ENCODE measurements around the gene NKAIN4.
"Not testable (repeated sequence)": the region's sequence is repeated elsewhere in the genome, so short reads cannot be mapped to it uniquely, and the experiment has no call there.

The NKAIN4 gene

GRCh38 chr20:63222541-63222940 is 31.7 kb downstream of the NKAIN4 start:
- CTCF ChIA-PET: interaction anchor here (0.9 to 2.2 kb wide), 4 partner anchors 10 to 159 kb away, joined by 4 to 18 read pairs (median 8); partner anchors contain the start of gene ARFGAP1
- no peak for DNase-seq (ENCODE audit: extremely low spot score)
- TF ChIP-seq L3MBTL2 (conservative IDR thresholded peaks at IDR 0.05): no peak
- no peak for TF ChIP-seq LEF1 (IDR thresholded peaks at IDR 0.05; ENCODE audit: borderline replicate concordance)
- TF ChIP-seq SP1 (IDR thresholded peaks at IDR 0.05): no peak
- no peak for TF ChIP-seq ZNF384 (IDR thresholded peaks at IDR 0.05)
- no peak for TF ChIP-seq SUZ12 (IDR thresholded peaks at IDR 0.05)
- TF ChIP-seq TARDBP (IDR thresholded peaks at IDR 0.05): no peak
- TF ChIP-seq PKNOX1 (IDR thresholded peaks at IDR 0.05): no peak
- no peak for TF ChIP-seq NFRKB (IDR thresholded peaks at IDR 0.05)
- TF ChIP-seq BHLHE40 (IDR thresholded peaks at IDR 0.05; ENCODE audit: borderline replicate concordance): no peak
- no peak for TF ChIP-seq HDGF (IDR thresholded peaks at IDR 0.05; ENCODE audit: borderline replicate concordance)
- TF ChIP-seq ARNT (IDR thresholded peaks at IDR 0.05): no peak
- no peak for TF ChIP-seq ELF4 (IDR thresholded peaks at IDR 0.05)
- TF ChIP-seq FOXA1 (IDR thresholded peaks at IDR 0.05): no peak
- POLR2A ChIA-PET: no interaction called here

GRCh38 chr20:63221400-63222053 is 32.7 kb downstream of the NKAIN4 start:
- POLR2A ChIA-PET: interaction anchor here (1.3 kb wide), 1 partner anchor 59 kb away, joined by 3 read pairs; no protein-coding TSS in a partner anchor
- DNase-seq (ENCODE audit: extremely low spot score); CTCF ChIA-PET: not testable (repeated sequence)

GRCh38 chr20:63220696-63221399 is 33.4 kb downstream of the NKAIN4 start:
- POLR2A ChIA-PET: interaction anchor here (1.3 kb wide), 1 partner anchor 60 kb away, joined by 3 read pairs; no protein-coding TSS in a partner anchor
- CTCF ChIA-PET: no interaction called here
- TF ChIP-seq LEF1 (IDR thresholded peaks at IDR 0.05; ENCODE audit: borderline replicate concordance) (no peak), L3MBTL2 (conservative IDR thresholded peaks at IDR 0.05) (no peak), BHLHE40 (IDR thresholded peaks at IDR 0.05; ENCODE audit: borderline replicate concordance) (no peak), CTBP1 (IDR thresholded peaks at IDR 0.05; ENCODE audit: borderline replicate concordance) (no peak), SUZ12 (IDR thresholded peaks at IDR 0.05) (no peak), HDGF (IDR thresholded peaks at IDR 0.05; ENCODE audit: borderline replicate concordance) (no peak), NFRKB (IDR thresholded peaks at IDR 0.05) (no peak), FOXA1 (IDR thresholded peaks at IDR 0.05) (no peak), SP1 (IDR thresholded peaks at IDR 0.05) (no peak), ELF4 (IDR thresholded peaks at IDR 0.05) (no peak), ARNT (IDR thresholded peaks at IDR 0.05) (no peak), TARDBP (IDR thresholded peaks at IDR 0.05) (no peak), FOXK2 (IDR thresholded peaks at IDR 0.05) (no peak), ZNF384 (IDR thresholded peaks at IDR 0.05) (no peak), FOXM1 (IDR thresholded peaks at IDR 0.05; ENCODE audit: borderline replicate concordance) (no peak)
- DNase-seq (ENCODE audit: extremely low spot score): no peak

GRCh38 chr20:63219866-63220521 is 34.3 kb downstream of the NKAIN4 start:
- POLR2A ChIA-PET: interaction anchor here (1.3 kb wide), 1 partner anchor 61 kb away, joined by 3 read pairs; no protein-coding TSS in a partner anchor
- no peak for TF ChIP-seq ELF4 (IDR thresholded peaks at IDR 0.05)
- TF ChIP-seq NFRKB (IDR thresholded peaks at IDR 0.05): no peak
- no peak for TF ChIP-seq FOXM1 (IDR thresholded peaks at IDR 0.05; ENCODE audit: borderline replicate concordance)
- no peak for TF ChIP-seq BHLHE40 (IDR thresholded peaks at IDR 0.05; ENCODE audit: borderline replicate concordance)
- no peak for TF ChIP-seq SP1 (IDR thresholded peaks at IDR 0.05)
- no peak for TF ChIP-seq ARNT (IDR thresholded peaks at IDR 0.05)
- no peak for TF ChIP-seq PKNOX1 (IDR thresholded peaks at IDR 0.05)
- CTCF ChIA-PET: no interaction called here
- no peak for DNase-seq (ENCODE audit: extremely low spot score)

- DNase-seq (ENCODE audit: extremely low spot score): no peak
- CTCF ChIA-PET: no interaction called here
- POLR2A ChIA-PET: no interaction called here
- no peak for TF ChIP-seq BHLHE40 (IDR thresholded peaks at IDR 0.05; ENCODE audit: borderline replicate concordance)
- TF ChIP-seq SUZ12 (IDR thresholded peaks at IDR 0.05): no peak
- TF ChIP-seq ARNT (IDR thresholded peaks at IDR 0.05): no peak
- no peak for TF ChIP-seq PKNOX1 (IDR thresholded peaks at IDR 0.05)
- TF ChIP-seq ELF4 (IDR thresholded peaks at IDR 0.05): no peak
- no peak for TF ChIP-seq TARDBP (IDR thresholded peaks at IDR 0.05)
- no peak for TF ChIP-seq CTBP1 (IDR thresholded peaks at IDR 0.05; ENCODE audit: borderline replicate concordance)
- TF ChIP-seq NFRKB (IDR thresholded peaks at IDR 0.05): no peak
- no peak for TF ChIP-seq ZNF384 (IDR thresholded peaks at IDR 0.05)
- TF ChIP-seq FOXK2 (IDR thresholded peaks at IDR 0.05): no peak
- no peak for TF ChIP-seq FOXM1 (IDR thresholded peaks at IDR 0.05; ENCODE audit: borderline replicate concordance)
- no peak for TF ChIP-seq LEF1 (IDR thresholded peaks at IDR 0.05; ENCODE audit: borderline replicate concordance)
- TF ChIP-seq FOXA1 (IDR thresholded peaks at IDR 0.05): no peak
Observed at GRCh38 chr20:63219447-63219821, 34.8 kb downstream of the NKAIN4 start.
